Uterus (tissue), 2 donors: ENCODE measurements around the gene FSD1.

Experiments used
- CTCF ChIP-seq, 4 experiments: fragments of 200-600 bp in 2 of 4; fragments of 450-650 bp in 2 of 4; sonication (generic) in 2 of 4; IDR thresholded peaks; one replicate each; pipeline ENCODE4 v1.5.1; 2016 to 2019; ENCODE audit warnings: antibody characterized with exemption in 4 of 4, mild to moderate bottlenecking in 2 of 4, moderate library complexity in 1 of 4
- POLR2A ChIP-seq, 2 donors: fragments of 450-650 bp; IDR thresholded peaks; one replicate each; pipeline ENCODE4 v1.6.1; 2016; ENCODE audit warnings: antibody characterized with exemption in 2 of 2, mild to moderate bottlenecking in 1 of 2, moderate library complexity in 1 of 2

- TF ChIP-seq CTCF (IDR thresholded peaks at IDR 0.05), result no peak
- TF ChIP-seq POLR2A (IDR thresholded peaks at IDR 0.05), result no peak
These were observed 2.2 kb upstream of the FSD1 start, which contains the start of gene TMIGD2 for GRCh38 chr19:4302243-4302640.
